Liver (tissue), 3 donors: Measurements from ENCODE around the gene IGF2BP2.

Experiments
- EGR1 ChIP-seq, 2 donors: IDR thresholded peaks; 2 replicates each; pipeline ENCODE4 v1.6.1; 2016 to 2018; ENCODE audit warnings: antibody characterized with exemption in 2 of 2, low read depth in 2 of 2
- FOXA1 ChIP-seq: IDR thresholded peaks from 2 replicates; pipeline ENCODE4 v1.6.1; 2016; ENCODE audit warnings: antibody characterized with exemption
- GABPA ChIP-seq, 2 donors: IDR thresholded peaks in 1 of 2; conservative IDR thresholded peaks in 1 of 2; 2 replicates each; pipeline ENCODE4 v1.6.1; 2016; ENCODE audit warnings: antibody characterized with exemption in 2 of 2, mild to moderate bottlenecking in 1 of 2, moderate library complexity in 1 of 2
- JUND ChIP-seq, 2 donors: IDR thresholded peaks; 2 replicates each; pipeline ENCODE4 v1.6.1; 2016; ENCODE audit warnings: antibody characterized with exemption in 2 of 2
- NR2F2 ChIP-seq: IDR thresholded peaks from 2 replicates; pipeline ENCODE4 v1.6.1; 2016; ENCODE audit warnings: antibody characterized with exemption
- RAD21 ChIP-seq, 2 donors: IDR thresholded peaks; 2 replicates each; pipeline ENCODE4 v1.6.1; 2016; ENCODE audit warnings: antibody characterized with exemption in 2 of 2, mild to moderate bottlenecking in 2 of 2
- RXRA ChIP-seq, 2 donors: IDR thresholded peaks; 2 replicates each; pipeline ENCODE4 v1.6.1; 2017 to 2018; ENCODE audit warnings: antibody characterized with exemption in 2 of 2, mild to moderate bottlenecking in 1 of 2
- TAF1 ChIP-seq: conservative IDR thresholded peaks from 2 replicates; pipeline ENCODE4 v1.6.1; 2016; ENCODE audit warnings: antibody characterized with exemption, mild to moderate bottlenecking
- TF ChIP-seq, protein P1 (sequence below): fragments of 150-350 bp; IDR thresholded peaks from 2 replicates; pipeline ENCODE4 v1.5.1; 2017; ENCODE audit warnings: improper control_type of control experiment, low read depth, low read length; ENCODE audit not compliant: missing input control
- TF ChIP-seq, protein P2 (sequence below): IDR thresholded peaks from 2 replicates; pipeline ENCODE4 v1.6.1; 2016; ENCODE audit warnings: antibody characterized with exemption, mild to moderate bottlenecking
- TF ChIP-seq, protein P3 (sequence below): IDR thresholded peaks from 2 replicates; pipeline ENCODE4 v1.6.1; 2016; ENCODE audit warnings: antibody characterized with exemption
- TF ChIP-seq, protein P4 (sequence below): IDR thresholded peaks from 2 replicates; pipeline ENCODE4 v1.6.1; 2016; ENCODE audit warnings: antibody characterized with exemption
- donor health status: healthy.
- donor health status: healthy.

DNA sequence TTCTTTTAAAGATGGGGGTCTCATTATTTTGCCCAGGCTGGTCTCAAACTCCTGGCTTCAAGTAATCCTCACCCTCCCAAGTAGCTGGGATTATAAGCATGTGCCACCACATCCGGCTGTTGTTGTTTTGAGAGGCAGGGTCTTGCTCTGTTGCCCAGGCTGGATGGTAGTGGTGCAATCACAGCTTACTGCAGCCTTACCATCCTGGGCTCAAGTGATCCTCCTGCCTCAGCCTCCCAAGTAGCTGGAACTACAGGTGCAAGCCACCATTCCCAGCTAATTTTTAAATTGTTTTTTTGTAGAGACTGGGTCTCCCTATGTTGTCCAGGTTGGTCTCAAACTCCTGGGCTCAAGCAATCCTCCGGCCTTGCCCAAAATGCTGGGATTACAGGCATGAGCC, 133.2 kb downstream of the IGF2BP2 start:
- TF ChIP-seq, protein P1, sequence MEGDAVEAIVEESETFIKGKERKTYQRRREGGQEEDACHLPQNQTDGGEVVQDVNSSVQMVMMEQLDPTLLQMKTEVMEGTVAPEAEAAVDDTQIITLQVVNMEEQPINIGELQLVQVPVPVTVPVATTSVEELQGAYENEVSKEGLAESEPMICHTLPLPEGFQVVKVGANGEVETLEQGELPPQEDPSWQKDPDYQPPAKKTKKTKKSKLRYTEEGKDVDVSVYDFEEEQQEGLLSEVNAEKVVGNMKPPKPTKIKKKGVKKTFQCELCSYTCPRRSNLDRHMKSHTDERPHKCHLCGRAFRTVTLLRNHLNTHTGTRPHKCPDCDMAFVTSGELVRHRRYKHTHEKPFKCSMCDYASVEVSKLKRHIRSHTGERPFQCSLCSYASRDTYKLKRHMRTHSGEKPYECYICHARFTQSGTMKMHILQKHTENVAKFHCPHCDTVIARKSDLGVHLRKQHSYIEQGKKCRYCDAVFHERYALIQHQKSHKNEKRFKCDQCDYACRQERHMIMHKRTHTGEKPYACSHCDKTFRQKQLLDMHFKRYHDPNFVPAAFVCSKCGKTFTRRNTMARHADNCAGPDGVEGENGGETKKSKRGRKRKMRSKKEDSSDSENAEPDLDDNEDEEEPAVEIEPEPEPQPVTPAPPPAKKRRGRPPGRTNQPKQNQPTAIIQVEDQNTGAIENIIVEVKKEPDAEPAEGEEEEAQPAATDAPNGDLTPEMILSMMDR, result no peak
- no peak for TF ChIP-seq GABPA (IDR thresholded peaks at IDR 0.05 in 1 of 2, conservative IDR thresholded peaks at IDR 0.05 in 1 of 2)
- TF ChIP-seq, protein P2, sequence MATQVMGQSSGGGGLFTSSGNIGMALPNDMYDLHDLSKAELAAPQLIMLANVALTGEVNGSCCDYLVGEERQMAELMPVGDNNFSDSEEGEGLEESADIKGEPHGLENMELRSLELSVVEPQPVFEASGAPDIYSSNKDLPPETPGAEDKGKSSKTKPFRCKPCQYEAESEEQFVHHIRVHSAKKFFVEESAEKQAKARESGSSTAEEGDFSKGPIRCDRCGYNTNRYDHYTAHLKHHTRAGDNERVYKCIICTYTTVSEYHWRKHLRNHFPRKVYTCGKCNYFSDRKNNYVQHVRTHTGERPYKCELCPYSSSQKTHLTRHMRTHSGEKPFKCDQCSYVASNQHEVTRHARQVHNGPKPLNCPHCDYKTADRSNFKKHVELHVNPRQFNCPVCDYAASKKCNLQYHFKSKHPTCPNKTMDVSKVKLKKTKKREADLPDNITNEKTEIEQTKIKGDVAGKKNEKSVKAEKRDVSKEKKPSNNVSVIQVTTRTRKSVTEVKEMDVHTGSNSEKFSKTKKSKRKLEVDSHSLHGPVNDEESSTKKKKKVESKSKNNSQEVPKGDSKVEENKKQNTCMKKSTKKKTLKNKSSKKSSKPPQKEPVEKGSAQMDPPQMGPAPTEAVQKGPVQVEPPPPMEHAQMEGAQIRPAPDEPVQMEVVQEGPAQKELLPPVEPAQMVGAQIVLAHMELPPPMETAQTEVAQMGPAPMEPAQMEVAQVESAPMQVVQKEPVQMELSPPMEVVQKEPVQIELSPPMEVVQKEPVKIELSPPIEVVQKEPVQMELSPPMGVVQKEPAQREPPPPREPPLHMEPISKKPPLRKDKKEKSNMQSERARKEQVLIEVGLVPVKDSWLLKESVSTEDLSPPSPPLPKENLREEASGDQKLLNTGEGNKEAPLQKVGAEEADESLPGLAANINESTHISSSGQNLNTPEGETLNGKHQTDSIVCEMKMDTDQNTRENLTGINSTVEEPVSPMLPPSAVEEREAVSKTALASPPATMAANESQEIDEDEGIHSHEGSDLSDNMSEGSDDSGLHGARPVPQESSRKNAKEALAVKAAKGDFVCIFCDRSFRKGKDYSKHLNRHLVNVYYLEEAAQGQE, result no peak
- TF ChIP-seq, protein P3, sequence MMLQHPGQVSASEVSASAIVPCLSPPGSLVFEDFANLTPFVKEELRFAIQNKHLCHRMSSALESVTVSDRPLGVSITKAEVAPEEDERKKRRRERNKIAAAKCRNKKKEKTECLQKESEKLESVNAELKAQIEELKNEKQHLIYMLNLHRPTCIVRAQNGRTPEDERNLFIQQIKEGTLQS, result no peak
- no peak for TF ChIP-seq RXRA (IDR thresholded peaks at IDR 0.05)
- TF ChIP-seq EGR1 (IDR thresholded peaks at IDR 0.05; ENCODE audit: low read depth in 2 of 2), result no peak
- TF ChIP-seq, protein P4, sequence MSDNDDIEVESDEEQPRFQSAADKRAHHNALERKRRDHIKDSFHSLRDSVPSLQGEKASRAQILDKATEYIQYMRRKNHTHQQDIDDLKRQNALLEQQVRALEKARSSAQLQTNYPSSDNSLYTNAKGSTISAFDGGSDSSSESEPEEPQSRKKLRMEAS, result no peak
- TF ChIP-seq JUND (IDR thresholded peaks at IDR 0.05), result no peak
- no peak for TF ChIP-seq TAF1
- TF ChIP-seq FOXA1, result no peak
- TF ChIP-seq NR2F2, result no peak
- TF ChIP-seq RAD21 (IDR thresholded peaks at IDR 0.05), result no peak
